GM18909 (cell line): ENCODE data around the gene MKRN2.
A peak's percentile ranks its signal among the peaks of the same experiment; 100 is the strongest.

ENCODE experiments used
- ATAC-seq: cut with Tn5 transposase; IDR thresholded peaks from one replicate; pipeline ENCODE4 v1.9.1; 2021; ENCODE audit warnings: mild to moderate bottlenecking; ENCODE audit not compliant: unreplicated experiment, poor library complexity

MKRN2 gene

DNA sequence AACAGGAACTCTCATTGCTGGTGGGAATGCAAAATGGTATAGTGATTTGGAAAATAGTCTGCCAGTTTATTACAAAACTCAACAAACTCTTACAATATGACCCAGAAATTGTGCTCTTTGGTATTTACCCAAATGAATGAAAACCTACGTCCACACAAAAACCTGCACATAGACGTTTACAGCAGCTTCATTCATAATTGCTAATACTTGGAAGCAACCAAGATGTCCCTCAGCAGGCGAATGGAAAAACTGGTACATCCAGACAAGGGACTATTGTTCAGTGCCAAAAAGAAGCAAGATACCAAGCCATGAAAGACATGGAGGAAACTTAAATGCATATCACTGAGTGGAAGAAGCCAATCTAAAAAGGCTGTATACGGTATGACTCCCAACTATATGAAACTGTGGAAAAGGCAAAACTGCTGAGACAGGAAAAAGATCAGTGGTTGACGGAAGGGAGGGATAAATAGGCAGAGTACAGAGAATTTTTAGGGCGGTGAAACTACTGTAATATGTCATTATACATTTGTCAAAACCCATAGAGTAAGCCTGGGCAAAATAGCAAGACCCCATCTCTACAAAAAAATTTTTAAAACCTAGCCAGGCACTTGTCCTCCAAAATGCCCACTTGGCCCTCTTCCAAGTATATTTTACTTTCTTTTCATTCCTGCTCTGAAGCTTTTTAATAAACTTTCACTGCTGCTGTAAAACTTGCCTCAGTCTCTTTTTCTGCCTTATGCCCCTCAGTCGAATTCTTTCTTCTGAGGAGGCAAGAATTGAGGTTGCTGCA is 6.7 kb upstream of the MKRN2 start:
- ATAC-seq, result no peak

DNA sequence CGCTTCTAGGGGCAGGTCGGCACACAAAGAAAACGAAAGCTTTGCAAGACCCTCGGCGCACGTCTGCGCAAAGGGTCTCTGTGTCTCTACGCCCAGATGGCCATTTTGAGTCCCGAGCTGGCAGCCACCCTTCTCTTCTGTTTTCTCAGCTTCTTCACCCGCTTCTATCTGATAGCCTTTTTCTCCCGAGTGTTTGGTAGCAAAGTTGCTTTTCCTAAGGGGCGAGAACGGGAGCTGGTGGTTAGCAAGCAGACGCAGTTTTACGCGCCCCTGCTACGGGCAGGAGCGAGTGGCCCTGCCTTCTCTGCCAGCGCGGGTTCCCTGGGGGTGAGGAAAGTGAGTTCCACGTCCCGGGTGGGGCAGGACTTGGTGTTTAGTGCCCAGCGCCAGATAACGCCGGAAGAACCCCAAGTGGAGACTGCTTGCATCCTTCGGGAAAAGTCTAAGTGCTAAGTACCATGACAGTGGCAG is 2.9 kb upstream of the MKRN2 start:
- no peak for ATAC-seq

DNA sequence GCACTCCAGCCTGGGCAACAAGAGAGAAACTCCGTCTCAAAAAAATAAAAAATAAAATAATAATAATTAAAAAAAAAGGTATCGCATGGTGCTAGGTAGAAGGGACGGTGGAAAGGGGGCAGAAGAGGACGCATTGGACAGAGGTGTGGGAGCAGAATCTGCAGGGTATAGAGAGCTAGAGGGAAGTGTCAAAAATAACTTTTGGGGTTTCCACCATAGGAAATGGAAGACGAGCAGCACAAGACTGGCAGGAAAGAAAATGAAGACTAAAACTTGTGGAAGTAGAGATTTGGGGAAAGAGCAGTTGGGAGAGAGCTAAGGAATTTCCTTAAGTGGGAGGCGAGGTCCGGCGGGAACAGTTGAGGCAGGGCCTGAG is 585 bp upstream of the MKRN2 start:
- no peak for ATAC-seq

DNA sequence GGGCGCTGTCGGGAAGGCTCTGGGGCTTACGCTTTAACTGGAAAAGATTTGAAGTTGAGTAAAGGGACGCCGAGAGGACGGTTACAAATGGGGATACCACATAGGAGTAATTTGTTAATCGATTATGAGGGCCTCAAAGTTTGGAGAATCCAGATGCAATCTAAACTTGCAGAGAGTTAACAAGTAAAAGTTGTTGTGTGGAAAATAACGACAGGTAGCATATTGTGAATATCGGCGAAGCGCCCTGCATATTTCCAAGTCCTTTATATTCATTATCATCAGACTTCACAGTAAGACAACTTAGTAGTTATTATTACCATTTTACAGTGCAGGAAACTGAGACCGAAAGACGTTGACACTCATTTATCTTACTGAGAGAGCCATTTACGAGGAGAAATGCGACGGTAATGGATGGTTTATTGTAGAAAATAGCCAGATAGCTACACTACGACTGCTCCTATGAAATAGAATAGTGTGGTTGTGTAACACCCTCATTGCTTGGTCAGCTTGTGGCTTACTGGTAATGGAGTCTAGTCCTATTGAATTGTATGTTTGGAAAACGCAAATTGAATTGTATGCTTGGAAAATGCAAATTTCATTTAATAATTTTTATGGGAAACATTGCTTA is 700 bp downstream of the MKRN2 start:
- no peak for ATAC-seq

DNA sequence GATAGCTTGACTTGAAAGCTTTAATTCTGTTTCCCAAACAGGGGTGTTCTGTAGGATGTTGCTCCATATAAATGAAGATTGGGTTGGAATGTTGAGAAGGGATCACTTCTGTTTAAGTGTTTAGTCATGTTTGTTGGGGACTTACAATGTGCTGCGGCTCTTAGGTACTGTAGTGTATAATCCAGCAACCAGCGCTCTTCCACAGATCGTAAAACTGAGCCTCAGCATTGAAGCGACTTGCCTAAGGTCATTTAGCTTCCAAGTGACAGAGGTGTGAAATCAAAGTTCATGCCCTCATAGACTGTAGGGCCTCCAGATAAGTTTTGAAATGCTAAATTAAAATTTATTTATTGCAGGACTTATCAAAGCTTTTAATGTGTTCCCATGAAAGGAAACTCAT is 1.8 kb downstream of the MKRN2 start:
- no peak for ATAC-seq

DNA sequence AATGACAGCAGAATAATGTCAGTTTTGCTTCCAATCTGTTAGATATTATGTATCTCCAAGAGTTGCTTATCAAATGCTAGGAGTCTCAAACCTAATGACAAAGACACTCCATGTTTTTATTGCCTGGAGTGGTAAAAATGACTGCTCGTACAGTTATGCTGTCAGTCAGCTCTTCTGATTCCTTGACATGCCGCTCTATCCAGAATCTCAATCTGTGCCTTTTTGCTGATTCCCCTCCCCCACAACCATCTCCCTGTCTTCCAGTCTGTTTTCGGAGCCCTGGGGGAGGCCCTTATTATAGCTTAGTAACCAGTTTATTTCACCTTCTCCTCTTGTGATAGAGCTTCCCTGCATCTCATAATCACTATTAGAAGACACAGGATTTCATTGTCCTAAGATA is 2.6 kb downstream of the MKRN2 start:
- ATAC-seq, result no peak

DNA sequence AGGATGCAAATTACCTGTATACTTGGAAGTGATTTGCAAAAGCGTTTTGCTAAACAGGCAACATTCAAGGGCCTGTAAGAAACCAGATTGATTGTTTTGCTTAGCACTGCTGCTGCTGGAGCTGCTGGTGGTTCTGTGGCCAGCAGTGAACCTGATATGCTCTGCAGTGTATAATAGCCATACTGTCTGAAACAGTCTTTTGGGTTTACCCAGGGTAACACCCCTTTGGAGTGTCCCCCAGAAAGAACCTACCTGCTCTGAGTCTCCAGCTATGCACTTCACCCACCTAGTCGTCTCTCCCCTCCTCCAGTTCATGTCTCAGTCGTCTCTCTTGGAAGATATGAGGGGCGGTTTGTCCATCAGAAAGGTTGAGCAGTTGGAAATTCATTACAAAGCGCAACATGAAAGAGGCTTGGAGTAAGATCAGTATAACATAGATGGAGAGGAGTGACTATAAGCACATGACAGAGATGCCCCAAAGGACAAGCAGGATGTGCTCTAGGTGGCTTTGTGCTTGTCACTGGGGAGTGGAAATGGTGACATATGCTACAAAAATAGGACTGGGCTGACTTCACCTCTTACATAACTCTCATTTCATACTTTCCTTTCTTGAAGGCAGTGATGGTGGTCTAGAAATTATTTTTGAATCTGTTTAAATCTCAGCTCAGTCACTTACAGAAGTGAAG is 3.8 kb downstream of the MKRN2 start:
- peak; percentile 38 for ATAC-seq

DNA sequence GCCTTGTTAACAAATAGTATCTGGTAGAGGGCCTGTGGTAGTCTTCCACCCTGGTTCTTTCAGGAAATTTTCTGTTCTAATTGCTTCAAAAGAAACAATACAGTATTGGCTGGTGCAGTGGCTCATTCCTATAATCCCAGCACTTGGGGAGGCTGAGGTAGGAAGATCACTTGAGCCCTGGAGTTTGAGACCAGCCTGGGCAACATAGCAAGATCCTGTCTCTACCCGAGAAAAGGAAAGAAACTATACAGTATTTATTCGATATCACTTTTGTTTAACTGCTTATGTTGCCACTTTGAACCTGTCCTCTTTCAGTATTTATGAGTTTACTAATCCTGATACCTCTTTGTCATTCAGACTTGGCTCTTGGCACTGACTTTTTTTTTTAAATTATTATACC is 4.5 kb downstream of the MKRN2 start:
- ATAC-seq, result no peak

DNA sequence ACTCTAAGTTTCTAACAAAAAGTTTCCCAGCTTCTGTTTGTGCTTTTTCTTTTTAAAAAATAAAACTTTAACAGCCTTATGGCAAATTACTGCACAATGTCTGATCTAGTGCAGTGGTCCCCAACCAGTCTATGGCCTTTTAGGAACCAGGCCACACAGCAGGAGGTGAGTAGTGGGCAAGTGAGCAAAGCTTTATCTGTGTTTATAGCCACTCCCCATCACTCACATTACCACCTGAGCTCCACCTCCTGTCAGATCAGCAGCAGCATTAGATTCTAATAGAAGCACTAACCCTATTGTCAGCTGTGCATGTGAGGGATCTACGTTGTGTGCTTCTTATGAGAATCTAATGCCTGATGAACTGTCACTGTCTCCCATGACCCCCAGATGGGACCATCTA is 5.6 kb downstream of the MKRN2 start:
- ATAC-seq, result no peak

DNA sequence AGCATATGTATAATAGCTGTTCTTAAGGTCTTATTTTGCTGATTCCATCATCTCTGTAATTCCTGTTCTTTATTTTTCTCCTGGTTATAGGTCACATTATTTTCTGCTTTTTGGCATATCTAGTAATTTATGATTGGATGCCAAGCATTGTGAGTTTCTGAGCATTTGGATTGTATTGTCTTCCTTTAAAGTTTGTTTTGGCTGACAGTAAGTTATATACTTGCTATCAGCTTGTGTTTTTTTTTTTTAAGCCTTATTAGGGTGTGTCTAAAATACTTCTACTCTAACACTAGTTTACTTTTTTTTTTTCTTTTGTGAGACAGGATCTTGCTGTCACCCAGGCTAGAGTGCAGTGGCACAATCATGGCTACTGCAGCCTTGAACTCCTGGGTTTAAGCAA is 10.1 kb downstream of the MKRN2 start:
- ATAC-seq, result no peak

DNA sequence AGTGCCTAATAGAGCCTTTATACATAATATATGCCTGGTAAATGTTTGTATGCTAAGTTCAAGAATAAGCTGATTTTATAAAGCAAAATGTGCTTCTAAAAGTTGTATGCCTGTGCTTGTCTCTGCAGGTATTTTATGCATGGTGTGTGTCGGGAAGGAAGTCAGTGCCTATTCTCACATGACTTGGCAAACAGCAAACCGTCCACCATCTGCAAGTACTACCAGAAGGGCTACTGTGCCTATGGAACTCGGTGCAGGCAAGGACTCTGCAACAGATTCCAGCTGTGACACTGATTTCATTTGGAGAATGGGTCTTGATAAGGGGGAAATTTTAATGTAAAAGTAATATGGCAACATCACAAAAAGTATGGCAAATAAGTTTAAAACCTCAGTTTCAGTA is 11.9 kb downstream of the MKRN2 start:
- ATAC-seq, result no peak

DNA sequence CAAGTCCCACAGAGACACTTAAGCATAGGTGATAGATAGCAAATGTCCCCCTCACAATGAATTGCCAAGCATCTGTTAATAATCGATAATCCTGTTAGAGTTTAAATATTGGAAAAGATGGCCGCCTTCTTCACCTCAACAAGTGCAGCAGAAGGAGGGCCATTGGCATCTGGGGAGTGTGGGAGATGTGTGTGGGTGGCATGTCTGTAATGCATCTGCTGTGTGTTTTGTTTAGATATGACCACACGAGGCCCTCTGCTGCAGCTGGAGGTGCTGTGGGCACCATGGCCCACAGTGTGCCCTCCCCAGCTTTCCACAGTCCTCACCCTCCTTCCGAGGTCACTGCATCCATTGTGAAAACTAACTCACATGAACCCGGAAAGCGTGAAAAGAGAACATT is 12.9 kb downstream of the MKRN2 start:
- no peak for ATAC-seq

DNA sequence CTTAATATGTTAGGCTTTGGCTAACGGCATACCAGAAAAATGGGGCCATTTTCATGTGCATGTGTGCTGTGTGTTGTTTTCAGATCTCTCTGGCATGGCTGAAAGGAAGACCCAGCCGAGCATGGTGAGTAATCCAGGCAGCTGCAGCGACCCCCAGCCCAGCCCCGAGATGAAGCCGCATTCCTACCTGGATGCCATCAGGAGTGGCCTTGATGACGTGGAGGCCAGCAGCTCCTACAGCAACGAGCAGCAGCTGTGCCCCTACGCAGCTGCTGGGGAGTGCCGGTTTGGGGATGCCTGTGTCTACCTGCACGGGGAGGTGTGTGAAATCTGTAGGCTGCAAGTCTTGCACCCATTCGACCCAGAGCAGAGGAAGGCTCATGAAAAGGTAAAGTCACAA is 15.1 kb downstream of the MKRN2 start:
- no peak for ATAC-seq

DNA sequence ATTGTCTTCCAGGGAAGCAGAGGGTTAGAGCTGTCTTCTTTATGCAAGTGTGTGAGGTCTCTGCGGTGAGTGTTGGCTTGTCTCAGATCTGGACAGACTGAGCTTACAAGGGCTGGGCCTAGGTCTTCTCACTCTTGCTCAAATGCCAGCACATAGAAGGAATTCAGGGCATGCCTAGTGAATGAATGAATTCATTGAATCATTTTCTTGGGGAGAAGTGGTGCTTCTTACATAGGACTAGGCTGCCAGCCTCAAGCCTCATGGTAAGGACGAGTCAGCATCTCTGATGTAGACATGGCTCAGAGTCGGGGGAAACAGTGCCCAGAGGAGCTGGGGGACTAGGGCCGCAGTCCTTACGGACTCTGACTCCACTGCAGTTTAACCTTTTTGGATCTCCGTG is 17.2 kb downstream of the MKRN2 start:
- ATAC-seq, result no peak

DNA sequence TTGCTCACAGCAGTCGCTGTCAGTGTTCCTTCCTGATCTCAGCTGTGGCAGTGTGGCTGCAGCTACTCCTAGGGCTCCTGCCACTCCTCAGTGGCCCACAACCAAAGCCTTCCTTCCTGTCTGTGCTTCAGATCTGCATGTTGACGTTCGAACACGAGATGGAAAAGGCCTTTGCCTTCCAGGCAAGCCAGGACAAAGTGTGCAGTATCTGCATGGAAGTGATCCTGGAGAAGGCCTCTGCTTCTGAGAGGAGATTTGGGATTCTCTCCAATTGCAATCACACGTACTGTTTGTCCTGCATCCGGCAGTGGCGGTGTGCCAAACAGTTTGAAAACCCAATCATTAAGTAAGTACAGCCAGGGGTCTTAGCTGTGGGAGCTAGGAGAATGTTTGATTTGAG is 17.8 kb downstream of the MKRN2 start:
- no peak for ATAC-seq

DNA sequence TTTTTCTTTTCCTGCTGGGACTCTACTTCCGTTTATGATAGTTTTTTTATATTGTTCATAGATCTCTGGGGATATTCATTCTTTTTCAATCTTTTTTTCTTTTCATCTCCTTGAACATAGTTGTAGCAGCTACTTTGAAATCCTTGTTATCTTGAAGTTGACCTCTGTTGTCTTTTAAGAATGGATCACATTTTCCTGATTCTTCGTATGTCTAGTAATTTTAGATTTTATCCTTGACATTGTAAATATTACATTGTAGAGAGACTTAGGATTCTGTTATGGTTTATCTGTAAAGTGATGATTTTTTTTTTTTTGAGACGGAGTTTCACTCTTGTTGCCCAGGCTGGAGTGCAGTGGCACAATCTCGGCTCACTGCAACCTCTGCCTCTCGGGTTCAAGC is 20.5 kb downstream of the MKRN2 start:
- no peak for ATAC-seq

DNA sequence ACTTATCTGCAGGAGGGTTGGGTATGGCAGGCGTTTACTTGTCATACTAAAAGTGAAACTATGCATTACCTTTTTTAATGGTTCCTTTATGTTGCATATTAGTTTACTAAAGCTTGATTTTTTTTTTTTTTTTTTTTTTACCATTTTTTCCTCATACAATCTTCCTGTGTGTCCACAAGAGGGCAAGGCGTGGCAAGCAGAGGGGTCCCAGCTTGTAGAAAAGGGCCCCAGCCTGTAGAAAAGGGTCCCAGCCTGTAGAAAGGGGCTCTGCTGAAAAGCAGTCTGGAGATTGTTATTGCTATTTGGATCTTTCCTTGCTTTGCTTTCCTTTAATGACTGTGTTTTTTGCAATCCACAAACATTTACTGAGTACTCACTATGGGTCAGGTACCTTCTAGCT is 21.9 kb downstream of the MKRN2 start:
- ATAC-seq, result no peak

DNA sequence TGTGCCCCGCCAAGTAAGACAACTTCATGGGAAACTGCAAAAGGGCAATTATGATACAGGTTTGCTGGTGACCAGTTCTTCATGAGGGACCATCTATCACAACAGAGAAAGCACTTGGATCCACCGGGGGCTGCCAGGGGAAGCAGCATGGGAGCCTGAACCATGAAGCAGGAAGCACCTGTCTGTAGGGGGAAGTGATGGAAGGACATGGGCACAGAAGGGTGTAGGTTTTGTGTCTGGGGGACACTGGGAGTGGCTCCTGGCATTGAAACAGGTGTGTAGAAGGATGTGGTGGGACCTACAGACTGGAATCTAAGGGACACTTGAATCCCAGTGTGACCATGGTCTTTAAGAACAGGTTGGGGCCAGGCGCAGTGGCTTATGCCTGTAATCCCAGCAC is 22.6 kb downstream of the MKRN2 start:
- no peak for ATAC-seq

DNA sequence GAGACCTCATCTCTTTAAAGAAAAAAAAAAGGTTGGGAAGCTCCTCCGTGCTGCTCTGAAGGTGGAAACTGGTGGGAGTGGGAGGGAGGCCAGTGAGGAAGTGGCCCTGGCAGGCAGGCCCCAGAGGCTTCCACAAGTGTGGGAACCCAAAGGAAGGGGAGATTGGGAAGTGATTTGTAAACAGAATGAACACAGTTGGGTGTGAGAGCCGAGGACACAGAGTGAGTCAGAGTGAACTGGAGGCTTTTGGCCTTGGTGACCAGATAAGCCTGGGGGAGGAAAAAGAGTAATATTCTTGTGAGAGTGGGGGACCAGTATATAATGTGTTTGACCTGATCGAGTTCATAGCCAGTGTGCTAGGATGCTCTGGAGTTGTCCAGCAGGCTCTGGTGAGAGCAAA is 23.0 kb downstream of the MKRN2 start:
- ATAC-seq, result no peak

DNA sequence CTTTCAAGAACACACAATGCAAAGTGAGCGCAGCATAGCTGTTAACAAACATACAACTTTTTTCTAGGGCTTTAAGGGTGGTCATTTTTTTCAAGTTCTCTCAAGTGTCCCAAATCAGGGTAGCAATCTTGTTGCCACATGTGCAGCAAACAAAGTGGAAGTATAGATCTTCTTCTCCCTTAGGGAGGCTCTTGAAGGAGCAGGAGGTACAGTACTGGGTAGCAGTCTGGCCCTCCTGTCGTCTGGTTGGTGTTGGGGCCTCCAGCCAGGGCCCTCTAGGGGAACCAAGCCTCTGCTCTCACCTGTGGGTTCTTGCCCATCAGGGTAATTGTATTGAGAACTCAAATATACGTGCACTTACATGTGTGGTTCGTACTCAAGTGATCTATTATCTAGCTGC is 25.8 kb downstream of the MKRN2 start:
- no peak for ATAC-seq

DNA sequence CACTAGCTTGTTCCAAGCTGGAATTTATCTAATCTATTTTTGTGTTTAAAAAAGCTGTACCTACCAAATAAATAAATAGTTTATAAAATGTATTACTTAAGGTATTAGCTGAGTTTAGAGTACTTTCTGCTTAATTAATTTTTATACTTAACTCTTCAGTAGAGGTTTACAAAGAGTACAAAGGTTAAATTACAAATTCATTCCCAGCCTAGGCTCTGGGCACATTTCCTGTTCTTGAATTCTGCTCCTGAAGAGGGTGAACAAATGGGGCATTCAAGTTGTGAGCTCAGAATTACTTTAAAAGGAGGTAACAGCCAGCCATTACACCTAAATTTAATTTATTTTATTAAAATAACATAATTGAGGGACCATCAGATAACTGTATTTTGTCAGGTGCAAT is 26.4 kb downstream of the MKRN2 start:
- ATAC-seq, result no peak

DNA sequence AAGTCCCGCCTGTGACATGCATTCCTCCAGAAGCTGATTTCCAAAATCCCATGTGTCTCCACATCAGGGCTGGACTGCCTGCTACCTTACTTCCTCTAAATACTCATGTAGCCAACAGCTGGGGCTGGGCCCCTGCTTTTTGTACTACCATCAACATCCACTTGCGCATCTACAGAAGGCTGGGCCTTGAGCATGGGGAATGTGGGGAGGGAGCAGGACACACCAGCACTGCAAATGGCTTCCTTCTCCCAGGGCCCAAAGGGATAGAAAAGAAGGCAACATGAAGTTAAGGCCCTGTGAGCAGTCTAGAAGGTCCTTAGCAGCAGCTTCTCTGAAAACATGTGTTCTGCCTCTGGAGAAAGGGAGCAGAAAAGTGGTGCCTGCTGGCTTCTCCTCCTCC is 27.2 kb downstream of the MKRN2 start:
- no peak for ATAC-seq
